ENCODE results near the gene AMT. TPM values are rescaled to one million over a fixed set of nuclear protein-coding genes. Genes with fewer than 3 reads are reported as not detected.
"Not testable (repeated sequence)": the region's sequence is repeated elsewhere in the genome, so short reads cannot be mapped to it uniquely, and the experiment has no call there.

The AMT gene
- total and polyA plus RNA-seq, 2 experiments from 2014 or later = 1.6 to 1.7 TPM

- Histone ChIP-seq H3K9ac (no peak overlapping the region), H3F3A (ENCODE audit: insufficient read depth) (peaks cover 47% of the 10 kb centered on the region), H3K79me2 (ENCODE audit: insufficient read depth) (peaks cover 100% of the 10 kb centered on the region), H4K20me1 (ENCODE audit: insufficient read depth) (peaks cover 51% of the 10 kb centered on the region), H3K9me2 (ENCODE audit: insufficient read depth) (no peaks in the 10 kb centered on the region), H3K4me2 (ENCODE audit: unreplicated experiment) (no peak overlapping the region), H3K9me3 (ENCODE audit: low read depth) (no peaks in the 10 kb centered on the region), H3K4me1 (ENCODE audit: insufficient read depth) (no peaks in the 10 kb centered on the region), H3K4me3 (no peak overlapping the region), H3K36me3 (ENCODE audit: low read depth) (peaks cover 16% of the 10 kb centered on the region; the same call in 1 of the 2 replicates), H2AFZ (no peak overlapping the region), H3K27me3 (replicated peaks; ENCODE audit: insufficient read depth) (no peaks in the 10 kb centered on the region), H3K27ac (no peak overlapping the region)
- in situ Hi-C loops (cut with MboI) = no loop called here
- WGBS, 2 experiments (ENCODE audit: low coverage in 1 of 2, low lambda C conversion rate in 2 of 2, missing lambda C conversion rate in 2 of 2) = 79% methylated on average over 3 of the region's 3 CpGs
- TF ChIP-seq EZH2phosphoT487 (IDR thresholded peaks at IDR 0.05; ENCODE audit: insufficient read depth, low read depth) (no peak), EZH2 (IDR thresholded peaks at IDR 0.05; ENCODE audit: insufficient read depth, poor library complexity, severe bottlenecking) (no peak)
- no peak for DNase-seq
Observed at GRCh38 chr3:49399461-49399860, 22.8 kb downstream of the AMT start.

GRCh38 chr3:49397470-49397869, 24.8 kb downstream of the AMT start:
- in situ Hi-C loops (cut with MboI) = no loop called here
- DNase-seq = no peak

GRCh38 chr3:49391310-49391709, 31.0 kb downstream of the AMT start:
- in situ Hi-C loops (cut with MboI); H3K9ac ChIP-seq; H2AFZ ChIP-seq; H3K27ac ChIP-seq; H3K9me3 ChIP-seq (ENCODE audit: low read depth); H3K27me3 ChIP-seq (replicated peaks; ENCODE audit: insufficient read depth); H3K4me2 ChIP-seq (ENCODE audit: unreplicated experiment); H3K9me2 ChIP-seq (ENCODE audit: insufficient read depth); H3K4me3 ChIP-seq; H3K4me1 ChIP-seq (ENCODE audit: insufficient read depth): not testable (repeated sequence)
- H4K20me1 ChIP-seq (ENCODE audit: insufficient read depth) = peaks cover 55% of the 10 kb centered on the region
- H3K79me2 ChIP-seq (ENCODE audit: insufficient read depth) = peaks cover 100% of the 10 kb centered on the region
- peaks cover 14% of the 10 kb centered on the region; the same call in 1 of the 2 replicates for H3K36me3 ChIP-seq (ENCODE audit: low read depth)
- 80 to 85% methylated on average over 10 of the region's 10 CpGs for WGBS, 2 experiments (ENCODE audit: low coverage in 1 of 2, low lambda C conversion rate in 2 of 2, missing lambda C conversion rate in 2 of 2)
- peaks cover 24% of the 10 kb centered on the region for H3F3A ChIP-seq (ENCODE audit: insufficient read depth)
- DNase-seq = peak; percentile 32

More at GRCh38 chr3:49397470-49397869, 24.8 kb downstream of the AMT start:
- no peaks in the 10 kb centered on the region for H3K27me3 ChIP-seq (replicated peaks; ENCODE audit: insufficient read depth)
- no peaks in the 10 kb centered on the region for H3K4me1 ChIP-seq (ENCODE audit: insufficient read depth)
- H3K9me3 ChIP-seq (ENCODE audit: low read depth) = no peaks in the 10 kb centered on the region
- H3K9ac ChIP-seq = no peak overlapping the region
- peaks cover 15% of the 10 kb centered on the region; the same call in 1 of the 2 replicates for H3K36me3 ChIP-seq (ENCODE audit: low read depth)
- H3K27ac ChIP-seq = no peak overlapping the region
- H3K4me2 ChIP-seq (ENCODE audit: unreplicated experiment) = no peak overlapping the region
- H2AFZ ChIP-seq = no peak overlapping the region
- whole genome bisulfite sequencing, 2 experiments (ENCODE audit: low coverage in 1 of 2, low lambda C conversion rate in 2 of 2, missing lambda C conversion rate in 2 of 2) = 92 to 96% methylated on average over 4 of the region's 4 CpGs
- peaks cover 60% of the 10 kb centered on the region for H4K20me1 ChIP-seq (ENCODE audit: insufficient read depth)
- no peak for TF ChIP-seq EZH2phosphoT487 (IDR thresholded peaks at IDR 0.05; ENCODE audit: insufficient read depth, low read depth)
- TF ChIP-seq EZH2 (IDR thresholded peaks at IDR 0.05; ENCODE audit: insufficient read depth, poor library complexity, severe bottlenecking) = no peak
- peaks cover 44% of the 10 kb centered on the region for H3F3A ChIP-seq (ENCODE audit: insufficient read depth)
- no peaks in the 10 kb centered on the region for H3K9me2 ChIP-seq (ENCODE audit: insufficient read depth)
- H3K79me2 ChIP-seq (ENCODE audit: insufficient read depth) = peaks cover 100% of the 10 kb centered on the region
- H3K4me3 ChIP-seq = no peak overlapping the region

GRCh38 chr3:49389297-49389696, 33.0 kb downstream of the AMT start:
- no peaks in the 10 kb centered on the region for H3K9me3 ChIP-seq (ENCODE audit: low read depth)
- no peak overlapping the region for H3K27ac ChIP-seq
- H3K9me2 ChIP-seq (ENCODE audit: insufficient read depth) = no peaks in the 10 kb centered on the region
- H3K36me3 ChIP-seq (ENCODE audit: low read depth) = 0 out of 2 replicates have a peak, but pooled peaks cover 3% of the 10 kb centered on the region
- peaks cover 56% of the 10 kb centered on the region for H4K20me1 ChIP-seq (ENCODE audit: insufficient read depth)
- no peak overlapping the region for H3K4me3 ChIP-seq
- no peak for TF ChIP-seq EZH2phosphoT487 (IDR thresholded peaks at IDR 0.05; ENCODE audit: insufficient read depth, low read depth)
- no peak for TF ChIP-seq EZH2 (IDR thresholded peaks at IDR 0.05; ENCODE audit: insufficient read depth, poor library complexity, severe bottlenecking)
- H3K4me2 ChIP-seq (ENCODE audit: unreplicated experiment) = no peak overlapping the region
- peaks cover 10% of the 10 kb centered on the region for H3K4me1 ChIP-seq (ENCODE audit: insufficient read depth)
- peaks cover 100% of the 10 kb centered on the region for H3K79me2 ChIP-seq (ENCODE audit: insufficient read depth)
- no peak for DNase-seq
- WGBS, 2 experiments (ENCODE audit: low coverage in 1 of 2, low lambda C conversion rate in 2 of 2, missing lambda C conversion rate in 2 of 2) = 99% methylated on average over 6 of the region's 6 CpGs
- no peak overlapping the region for H2AFZ ChIP-seq
- H3K27me3 ChIP-seq (replicated peaks; ENCODE audit: insufficient read depth) = no peaks in the 10 kb centered on the region
- H3K9ac ChIP-seq = no peak overlapping the region
- in situ Hi-C loops (cut with MboI) = no loop called here
- peaks cover 32% of the 10 kb centered on the region for H3F3A ChIP-seq (ENCODE audit: insufficient read depth)
